Measurements from ENCODE around the gene SFMBT1.
A peak's percentile ranks its signal among the peaks of the same experiment; 100 is the strongest.
"Not testable (repeated sequence)": the region's sequence is repeated elsewhere in the genome, so short reads cannot be mapped to it uniquely, and the experiment has no call there.

The SFMBT1 gene

GRCh38 chr3:53038679-53039375 is 7.0 kb downstream of the SFMBT1 start:
- DNase-seq (ENCODE audit: low read depth, low spot score), result no peak

GRCh38 chr3:53035825-53036619 is 9.9 kb downstream of the SFMBT1 start:
- no peak for DNase-seq (ENCODE audit: low read depth, low spot score)

- not testable (repeated sequence) for DNase-seq (ENCODE audit: low read depth, low spot score)
Measured at GRCh38 chr3:53035018-53035417, 10.9 kb downstream of the SFMBT1 start.

GRCh38 chr3:53034411-53034810 is 11.5 kb downstream of the SFMBT1 start:
- not testable (repeated sequence) for DNase-seq (ENCODE audit: low read depth, low spot score)

GRCh38 chr3:53032609-53033008 is 13.3 kb downstream of the SFMBT1 start:
- DNase-seq (ENCODE audit: low read depth, low spot score), result no peak

GRCh38 chr3:53030619-53031449 is 15.0 kb downstream of the SFMBT1 start:
- peak; percentile 22 for DNase-seq (ENCODE audit: low read depth, low spot score)

- no peak for DNase-seq (ENCODE audit: low read depth, low spot score)
Measured at GRCh38 chr3:53028641-53029040, 17.2 kb downstream of the SFMBT1 start.

- DNase-seq (ENCODE audit: low read depth, low spot score), result no peak
Measured at GRCh38 chr3:53027254-53027844, 18.5 kb downstream of the SFMBT1 start.

GRCh38 chr3:53026382-53027162 is 19.3 kb downstream of the SFMBT1 start:
- no peak for DNase-seq (ENCODE audit: low read depth, low spot score)

- DNase-seq (ENCODE audit: low read depth, low spot score), result no peak
Measured at GRCh38 chr3:53024315-53024714, 21.6 kb downstream of the SFMBT1 start.

- no peak for DNase-seq (ENCODE audit: low read depth, low spot score)
Measured at GRCh38 chr3:53023072-53023823, 22.6 kb downstream of the SFMBT1 start.

- no peak for DNase-seq (ENCODE audit: low read depth, low spot score)
Measured at GRCh38 chr3:53022647-53023046, 23.2 kb downstream of the SFMBT1 start.

GRCh38 chr3:53016236-53016635 is 29.6 kb downstream of the SFMBT1 start:
- DNase-seq (ENCODE audit: low read depth, low spot score), result no peak

GRCh38 chr3:53011324-53011723 is 34.5 kb downstream of the SFMBT1 start:
- DNase-seq (ENCODE audit: low read depth, low spot score), result no peak

- no peak for DNase-seq (ENCODE audit: low read depth, low spot score)
Measured at GRCh38 chr3:53009826-53010539, 35.9 kb downstream of the SFMBT1 start.

- no peak for DNase-seq (ENCODE audit: low read depth, low spot score)
Measured at GRCh38 chr3:53008932-53009331, 36.9 kb downstream of the SFMBT1 start.

GRCh38 chr3:53005854-53006513 is 39.9 kb downstream of the SFMBT1 start:
- DNase-seq (ENCODE audit: low read depth, low spot score), result no peak

- no peak for DNase-seq (ENCODE audit: low read depth, low spot score)
Measured at GRCh38 chr3:53005338-53005737, 40.5 kb downstream of the SFMBT1 start.

- DNase-seq (ENCODE audit: low read depth, low spot score), result no peak
Measured at GRCh38 chr3:53003320-53003719, 42.6 kb downstream of the SFMBT1 start.
